Measurements from ENCODE around the gene ZNF507.

DNA sequence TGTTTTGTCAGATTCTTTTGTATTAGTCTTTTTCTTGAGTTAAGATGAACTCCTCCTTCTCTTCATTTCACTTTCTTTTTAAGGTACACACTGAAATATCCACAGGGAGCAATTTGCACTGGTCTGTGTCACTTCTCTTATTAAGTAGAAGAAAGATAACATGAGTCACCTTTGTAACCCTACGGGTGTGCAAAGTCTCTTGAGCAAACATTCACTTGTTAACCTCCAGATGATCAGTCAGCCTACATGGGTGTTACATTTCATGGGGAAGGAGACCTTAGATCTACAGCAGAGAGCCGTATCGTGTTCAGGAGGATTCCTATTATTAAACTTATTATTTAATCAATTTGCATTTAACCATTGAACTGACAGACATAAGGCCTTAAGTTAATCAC, 5.1 kb downstream of the ZNF507 start:
- TF ChIP-seq CTCF (IDR thresholded peaks at IDR 0.05) (no peak), POLR2A (IDR thresholded peaks at IDR 0.05) (no peak)

All from right lobe of liver (tissue), 4 donors.